ENCODE results near the gene SUN1.
A peak's percentile ranks its signal among the peaks of the same experiment; 100 is the strongest.

Gene SUN1

GRCh38 chr7:893686-894085, 61.4 kb downstream of the SUN1 start:
- no peak for DNase-seq

DNA sequence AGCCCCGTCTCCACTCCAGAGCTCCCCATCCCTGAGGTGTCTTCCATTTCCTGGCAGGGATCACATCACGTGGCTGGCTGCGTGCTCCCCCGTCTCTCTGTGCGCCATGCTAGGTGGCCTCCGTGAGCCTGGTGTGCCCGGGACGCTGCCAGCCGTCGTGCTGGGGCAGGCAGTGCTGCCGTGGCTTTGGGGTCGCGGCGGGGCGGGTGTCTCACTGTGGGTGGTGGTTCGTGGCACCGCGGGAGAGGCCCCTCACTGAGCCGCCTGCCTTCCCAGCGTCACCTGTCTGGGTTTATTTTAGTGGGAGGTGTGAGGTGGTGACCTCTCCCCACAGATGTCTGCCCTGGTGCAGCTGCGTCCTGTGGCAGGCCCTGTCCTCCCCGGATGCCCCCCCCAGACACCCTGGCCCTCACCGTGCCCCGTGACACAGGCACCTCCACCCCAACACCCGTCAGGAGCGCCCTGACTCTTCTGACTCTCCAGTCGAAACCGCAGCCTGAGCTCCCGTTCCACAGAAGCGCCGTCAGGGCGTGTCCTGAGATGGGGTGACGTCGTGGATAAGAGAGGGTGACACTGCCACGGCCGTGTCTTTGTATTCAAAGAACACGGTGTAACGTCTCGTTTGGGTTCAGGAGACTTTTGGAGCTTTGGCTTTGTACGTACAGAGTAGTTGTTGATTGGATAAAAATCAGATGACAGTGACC, 62.0 kb downstream of the SUN1 start:
- DNase-seq, result no peak

DNA sequence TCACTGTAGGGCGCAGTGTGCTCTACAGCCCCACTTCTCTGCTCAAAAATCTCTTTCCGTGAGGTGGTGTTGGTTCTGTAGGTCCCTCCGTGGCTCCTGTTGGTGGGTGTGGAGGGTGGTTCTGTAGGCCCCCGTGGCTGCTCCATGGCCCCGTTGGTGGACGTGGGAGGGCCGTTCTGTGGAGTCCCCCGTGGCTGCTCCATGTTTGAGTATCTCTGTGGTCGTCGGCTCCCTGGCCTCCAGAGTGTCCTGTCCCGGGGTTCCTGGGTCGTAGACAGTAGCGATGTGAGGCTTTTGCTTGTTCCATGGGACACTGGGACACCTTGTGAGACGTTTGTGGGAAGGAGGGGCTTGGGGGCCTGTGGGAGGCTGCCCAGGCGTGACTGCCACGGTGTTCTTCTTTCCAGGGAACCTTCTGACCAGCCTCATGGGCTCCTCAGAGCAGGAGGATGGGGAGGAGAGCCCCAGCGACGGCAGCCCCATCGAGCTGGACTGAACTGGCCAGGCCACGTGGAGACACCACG, 62.7 kb downstream of the SUN1 start:
- DNase-seq, result no peak

DNA sequence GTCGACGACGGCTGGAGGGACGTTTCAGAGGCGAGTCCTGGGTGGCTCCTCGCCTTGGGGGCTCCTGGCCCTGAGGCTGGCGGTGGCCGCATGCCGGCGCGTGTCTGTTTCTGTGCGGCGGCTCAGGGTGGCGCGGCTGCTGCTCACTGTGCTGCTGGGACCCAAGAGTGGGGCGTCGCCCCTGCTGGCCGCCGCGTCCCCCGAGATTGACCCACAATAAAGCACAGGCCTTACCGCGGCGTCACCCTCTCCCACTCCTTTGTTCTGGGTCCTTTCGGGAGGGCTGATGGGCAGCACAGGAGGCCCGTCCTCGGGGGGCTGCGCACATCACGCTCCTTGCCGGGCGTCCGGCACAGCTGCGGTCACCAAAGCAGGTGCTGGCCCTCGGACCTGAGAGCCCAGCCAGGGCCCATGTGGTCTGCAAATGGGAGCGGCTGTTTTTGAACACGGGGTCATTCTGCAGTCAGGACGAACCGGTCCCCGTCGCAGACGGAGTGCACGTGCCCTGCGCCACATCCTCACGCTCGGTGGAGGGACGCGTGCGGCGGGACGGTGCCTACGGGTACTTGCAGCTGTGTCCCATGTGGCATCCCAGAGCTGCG, 63.3 kb downstream of the SUN1 start:
- DNase-seq, result no peak

DNA sequence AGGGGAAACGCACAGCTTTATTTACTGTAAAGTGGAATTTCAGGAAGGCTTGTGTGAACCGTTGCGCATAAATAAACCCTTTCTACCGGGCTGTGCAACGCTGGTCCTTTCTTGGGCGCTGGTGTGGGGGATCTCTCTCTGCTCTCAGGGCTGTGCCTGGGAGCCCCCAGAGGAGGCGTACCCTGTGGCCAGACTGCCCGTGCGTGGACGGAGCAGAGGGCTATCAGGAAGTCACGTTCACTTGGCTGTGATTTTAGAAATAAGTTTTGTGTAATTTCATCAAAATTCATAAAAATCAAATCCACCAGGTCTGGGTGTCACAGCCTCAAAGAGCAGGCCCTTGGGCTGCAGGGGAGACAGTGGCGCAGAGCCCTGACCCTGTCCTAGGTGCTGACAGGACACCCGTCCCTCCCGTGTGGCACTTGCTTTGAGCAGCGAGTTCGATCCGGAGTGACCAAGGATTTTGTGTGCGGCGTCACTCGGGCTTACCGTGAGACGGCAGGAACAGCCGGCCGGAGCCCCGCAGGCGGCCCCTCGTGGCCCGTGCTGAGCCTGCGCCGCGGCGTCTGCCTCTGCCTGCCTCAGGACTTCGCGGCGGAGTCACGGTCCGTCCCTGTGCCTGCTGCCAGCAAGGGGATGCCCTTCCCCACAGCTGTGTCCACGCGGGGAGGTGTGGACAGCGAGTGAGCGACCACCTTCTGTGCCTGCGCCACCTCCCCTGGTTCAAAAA, 64.2 kb downstream of the SUN1 start:
- no peak for DNase-seq

- DNase-seq, result no peak
Observed at GRCh38 chr7:897086-897485, 64.8 kb downstream of the SUN1 start.

GRCh38 chr7:897771-898376, 65.6 kb downstream of the SUN1 start:
- DNase-seq, result no peak

DNA sequence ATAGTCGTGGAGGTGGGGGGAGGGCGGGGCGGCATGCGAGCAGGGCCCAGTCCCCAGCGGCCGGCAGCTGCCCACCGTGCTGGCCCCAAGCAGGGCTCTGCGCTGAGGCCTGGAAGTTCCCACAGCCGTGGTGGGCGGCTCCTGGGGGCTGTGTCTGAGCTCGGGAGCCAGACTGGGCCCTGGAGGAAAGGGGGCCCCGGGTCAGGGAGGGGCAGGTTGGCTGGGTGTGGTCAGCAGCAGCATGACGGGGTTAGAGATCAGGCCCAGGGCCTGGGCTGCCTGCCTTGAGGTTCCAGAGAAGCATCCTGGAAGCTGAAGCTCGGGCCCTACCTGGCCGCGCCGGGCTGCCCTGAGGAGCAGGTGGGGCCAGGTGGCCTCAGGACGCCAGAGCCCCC, 66.2 kb downstream of the SUN1 start:
- no peak for DNase-seq

GRCh38 chr7:898855-899681, 66.8 kb downstream of the SUN1 start:
- no peak for DNase-seq

GRCh38 chr7:899806-900205, 67.5 kb downstream of the SUN1 start:
- DNase-seq, result no peak

DNA sequence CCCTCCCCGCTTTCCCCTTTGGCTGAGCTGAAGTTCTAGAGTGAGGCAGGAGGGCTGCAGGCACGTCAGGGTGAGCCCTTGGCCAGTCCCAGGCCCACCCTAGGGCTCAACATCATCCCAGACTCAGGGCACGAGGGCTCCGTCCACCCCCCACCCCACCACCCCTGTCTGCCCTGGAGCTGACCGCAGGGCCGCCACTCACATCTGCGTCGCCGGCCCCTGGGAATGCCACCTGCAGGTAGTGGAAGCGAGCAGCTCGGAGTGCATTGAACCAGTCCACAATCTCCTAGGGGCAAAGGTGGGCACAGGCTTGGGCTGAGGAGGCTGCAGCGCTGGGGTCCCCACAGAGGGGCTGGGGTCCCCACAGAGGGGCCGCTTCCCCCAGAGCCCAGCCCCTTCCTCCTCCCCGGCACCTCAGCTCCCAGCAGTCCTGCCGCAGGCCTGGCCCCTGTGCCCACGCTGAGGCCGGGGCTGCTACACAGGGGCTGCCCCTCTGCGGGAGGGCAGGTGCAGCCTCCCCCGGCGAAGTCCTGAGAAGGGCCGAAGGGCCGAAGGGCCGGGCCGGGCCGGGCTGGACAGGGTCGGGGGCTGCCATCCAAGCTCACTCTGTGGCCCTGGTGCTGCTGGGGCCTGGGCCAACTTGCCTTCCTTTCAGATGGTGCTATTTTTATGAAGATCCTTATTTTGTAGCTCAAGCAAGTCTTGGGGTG, 68.2 kb downstream of the SUN1 start:
- no peak for DNase-seq

GRCh38 chr7:901041-901387, 68.7 kb downstream of the SUN1 start:
- DNase-seq, result no peak

DNA sequence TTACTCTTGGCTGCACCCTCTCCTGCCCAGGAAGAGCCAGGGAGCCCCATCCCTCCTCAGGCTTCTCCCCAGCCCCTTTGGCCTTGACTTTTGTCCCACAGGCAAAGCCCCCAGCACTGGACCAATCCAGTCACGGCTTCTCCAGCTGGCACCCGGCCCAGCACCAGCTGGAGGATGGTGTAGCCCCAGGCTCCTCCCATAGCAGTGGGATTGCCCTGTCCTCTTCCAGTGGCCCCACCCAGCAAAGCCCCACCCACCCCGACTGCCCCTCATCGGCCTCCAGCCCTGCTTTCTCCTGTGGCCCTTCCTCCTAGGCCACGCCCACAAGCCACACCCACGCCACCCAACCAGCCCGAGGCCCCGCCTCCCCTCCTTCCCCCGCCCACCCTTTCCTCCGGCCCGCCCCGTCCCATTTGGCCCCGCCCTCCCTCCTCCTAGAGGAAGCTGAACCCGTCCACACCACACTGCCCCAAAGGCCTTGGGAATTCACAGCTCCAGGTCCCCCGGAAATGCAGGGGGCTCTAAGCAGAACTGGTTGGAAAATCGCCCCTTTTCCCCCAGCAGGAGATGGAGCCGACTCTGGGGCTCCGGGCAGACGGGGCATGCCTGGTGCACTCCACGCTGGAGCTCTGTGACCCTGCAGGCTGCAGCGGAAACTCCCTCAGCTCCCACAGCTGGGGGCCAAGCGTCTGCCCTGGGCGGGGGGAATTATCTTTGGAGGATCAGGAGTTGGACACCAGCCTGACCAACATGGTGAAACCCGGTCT, 69.3 kb downstream of the SUN1 start:
- DNase-seq, result peak; percentile 40

DNA sequence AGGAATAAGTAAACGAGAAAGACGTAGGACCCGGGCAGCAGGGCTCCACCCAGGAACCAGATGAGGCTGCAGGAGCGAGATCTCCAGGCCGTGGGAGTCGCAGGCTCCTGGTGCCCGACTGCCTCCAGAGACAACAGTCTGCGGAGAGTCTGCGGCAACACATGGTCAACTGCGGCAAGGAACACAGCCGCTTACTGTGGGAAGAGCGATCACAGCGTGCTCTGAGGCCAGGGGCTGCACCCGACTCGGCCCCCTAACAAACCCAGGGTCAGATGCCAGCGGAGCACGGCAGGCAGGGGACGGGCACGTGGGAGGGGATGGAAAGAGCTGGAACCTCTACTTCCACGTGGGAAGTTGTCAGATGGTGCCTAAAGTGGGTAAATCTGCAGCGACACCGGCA, 70.7 kb downstream of the SUN1 start:
- DNase-seq, result no peak

DNA sequence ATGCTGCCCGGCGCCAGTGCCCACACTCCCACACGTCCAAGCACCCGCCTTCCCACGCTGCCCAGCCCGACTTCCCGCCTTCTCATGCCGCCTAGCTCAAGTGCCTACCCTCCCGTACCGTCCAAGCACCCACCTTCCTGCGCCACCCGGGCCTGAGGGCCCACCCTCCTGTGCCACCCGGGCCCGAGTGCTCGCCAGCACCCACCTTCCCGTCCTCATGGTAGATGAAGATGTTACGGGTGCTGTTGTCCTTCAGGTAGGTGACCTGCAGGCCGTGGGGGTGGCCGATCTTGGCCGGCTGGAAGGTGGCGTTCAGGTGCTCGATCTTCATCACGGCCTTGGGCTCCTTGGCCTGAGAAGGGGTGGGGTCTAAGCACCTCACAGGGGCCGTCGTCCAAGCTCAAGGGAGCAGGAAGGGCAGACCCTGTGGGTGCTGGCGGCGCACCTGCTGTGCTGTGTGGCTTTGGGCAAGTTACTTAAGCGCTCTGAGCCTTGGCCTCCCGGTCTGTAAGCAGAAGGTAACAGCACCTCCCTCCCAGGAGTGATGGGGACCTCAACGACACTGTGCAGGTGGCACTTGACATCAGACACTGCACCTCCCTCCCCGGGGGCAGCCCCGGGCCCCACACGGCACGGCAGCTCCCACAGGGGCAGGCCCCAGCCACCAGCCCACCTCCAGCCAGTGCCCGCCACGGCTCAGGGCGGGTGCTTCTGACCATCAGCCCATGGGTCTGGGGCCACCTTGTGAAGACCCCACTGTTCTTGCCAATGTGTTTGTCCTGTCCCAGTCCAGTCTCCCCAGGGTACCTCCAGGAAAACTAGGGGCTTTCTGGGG, 71.9 kb downstream of the SUN1 start:
- no peak for DNase-seq

DNA sequence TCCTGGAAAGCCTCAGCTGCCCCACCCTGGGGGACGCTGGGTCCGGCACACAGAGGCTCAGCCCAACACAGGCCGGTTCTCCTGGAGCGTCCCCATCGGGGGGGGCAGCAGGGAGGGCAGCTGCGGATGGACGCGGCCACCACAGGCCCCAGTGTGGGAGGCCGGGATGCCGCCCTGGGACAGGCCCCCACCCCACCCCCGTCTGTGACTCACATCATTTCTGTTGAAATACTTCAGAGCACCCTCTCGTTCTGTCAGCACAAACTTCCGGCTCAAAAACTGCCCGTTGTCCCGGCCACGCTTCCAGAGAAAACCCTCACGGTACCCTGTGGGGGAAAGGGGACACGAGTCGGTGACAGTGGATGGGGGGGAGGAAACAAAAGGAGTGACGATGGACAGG, 72.6 kb downstream of the SUN1 start:
- no peak for DNase-seq

- DNase-seq, result no peak
Observed at GRCh38 chr7:906776-907157, 74.5 kb downstream of the SUN1 start.

DNA sequence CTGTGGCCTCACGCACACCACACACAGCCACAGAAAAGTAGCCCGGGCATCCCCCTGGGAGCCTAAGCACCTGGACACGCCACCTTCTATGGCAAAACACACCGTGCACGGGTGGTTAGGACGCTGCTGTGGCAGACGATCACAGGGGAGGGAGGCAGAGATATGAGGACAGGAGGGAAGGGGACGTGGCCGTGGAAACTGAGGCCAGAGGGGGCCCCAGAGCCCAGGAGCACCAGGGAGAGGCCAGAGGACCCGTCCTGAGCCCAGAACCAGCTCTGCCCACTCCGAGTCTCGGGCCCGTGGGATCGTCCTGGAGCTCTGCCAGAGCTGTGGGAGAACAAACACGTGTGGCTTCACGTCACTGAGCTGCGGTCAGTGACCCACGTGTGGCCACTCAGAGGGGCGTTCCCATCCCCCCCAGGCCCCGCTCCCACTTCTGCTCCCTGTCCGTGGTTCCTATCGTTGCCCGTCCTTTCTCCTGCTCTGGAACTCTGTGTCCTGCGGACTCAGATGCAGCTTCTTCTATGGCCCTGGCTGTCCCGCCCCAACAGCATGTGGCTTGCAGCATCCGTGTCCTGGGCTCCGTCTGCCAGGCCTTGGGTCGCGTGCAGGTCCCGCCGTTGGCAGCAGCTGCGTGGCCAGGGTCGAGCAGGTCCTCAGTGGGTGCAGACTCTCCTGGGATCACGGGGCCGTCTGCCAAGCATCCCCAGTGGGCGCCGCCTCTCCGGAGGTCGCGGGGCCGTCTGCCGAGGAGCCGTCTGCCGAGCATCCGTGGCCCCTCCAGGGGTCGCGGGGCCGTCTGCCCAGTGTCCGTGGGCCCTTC, 75.1 kb downstream of the SUN1 start:
- no peak for DNase-seq

- no peak for DNase-seq
Observed at GRCh38 chr7:908159-908581, 75.9 kb downstream of the SUN1 start.

Data from NCI-H1092 (cell line).